Measurements from ENCODE around the gene CPAMD8. TPM values are rescaled to one million over a fixed set of nuclear protein-coding genes. Genes with fewer than 3 reads are reported as not detected.

Gene CPAMD8
- total RNA-seq, 1 donor from 2014 or later: 4.9 TPM

DNA sequence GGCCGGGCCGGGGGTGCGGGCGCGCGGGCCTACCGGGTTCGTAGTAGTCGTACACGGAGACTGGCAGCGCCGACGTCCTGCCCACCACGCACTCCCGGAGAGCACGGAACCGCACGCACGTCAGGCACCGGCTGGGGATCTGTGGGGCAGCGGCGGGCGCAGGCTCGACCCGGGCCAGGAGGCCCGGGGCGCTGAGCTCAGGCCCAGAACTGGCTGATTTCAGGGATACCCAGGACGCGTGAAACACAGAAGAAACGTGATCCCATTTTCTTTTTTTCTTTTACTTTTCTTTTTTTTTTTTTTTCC lies 128.8 kb downstream of the CPAMD8 start:
- H3K4me3 Mint-ChIP-seq (ENCODE audit: unreplicated experiment): peak overlapping the region; percentile 65
- TF ChIP-seq, protein P1, sequence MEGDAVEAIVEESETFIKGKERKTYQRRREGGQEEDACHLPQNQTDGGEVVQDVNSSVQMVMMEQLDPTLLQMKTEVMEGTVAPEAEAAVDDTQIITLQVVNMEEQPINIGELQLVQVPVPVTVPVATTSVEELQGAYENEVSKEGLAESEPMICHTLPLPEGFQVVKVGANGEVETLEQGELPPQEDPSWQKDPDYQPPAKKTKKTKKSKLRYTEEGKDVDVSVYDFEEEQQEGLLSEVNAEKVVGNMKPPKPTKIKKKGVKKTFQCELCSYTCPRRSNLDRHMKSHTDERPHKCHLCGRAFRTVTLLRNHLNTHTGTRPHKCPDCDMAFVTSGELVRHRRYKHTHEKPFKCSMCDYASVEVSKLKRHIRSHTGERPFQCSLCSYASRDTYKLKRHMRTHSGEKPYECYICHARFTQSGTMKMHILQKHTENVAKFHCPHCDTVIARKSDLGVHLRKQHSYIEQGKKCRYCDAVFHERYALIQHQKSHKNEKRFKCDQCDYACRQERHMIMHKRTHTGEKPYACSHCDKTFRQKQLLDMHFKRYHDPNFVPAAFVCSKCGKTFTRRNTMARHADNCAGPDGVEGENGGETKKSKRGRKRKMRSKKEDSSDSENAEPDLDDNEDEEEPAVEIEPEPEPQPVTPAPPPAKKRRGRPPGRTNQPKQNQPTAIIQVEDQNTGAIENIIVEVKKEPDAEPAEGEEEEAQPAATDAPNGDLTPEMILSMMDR (IDR thresholded peaks at IDR 0.05): no peak
- H3K27ac Mint-ChIP-seq (ENCODE audit: unreplicated experiment): peak overlapping the region; percentile 17
- no peaks in the 10 kb centered on the region for H3K27me3 Mint-ChIP-seq (ENCODE audit: low read depth)
- H3K36me3 Mint-ChIP-seq (ENCODE audit: low read depth): no peaks in the 10 kb centered on the region
- H3K9me3 Mint-ChIP-seq (ENCODE audit: low read depth): no peaks in the 10 kb centered on the region
- H3K4me1 Mint-ChIP-seq (ENCODE audit: low read depth): peaks cover 7% of the 10 kb centered on the region
- no peak for DNase-seq (ENCODE audit: low spot score)

DNA sequence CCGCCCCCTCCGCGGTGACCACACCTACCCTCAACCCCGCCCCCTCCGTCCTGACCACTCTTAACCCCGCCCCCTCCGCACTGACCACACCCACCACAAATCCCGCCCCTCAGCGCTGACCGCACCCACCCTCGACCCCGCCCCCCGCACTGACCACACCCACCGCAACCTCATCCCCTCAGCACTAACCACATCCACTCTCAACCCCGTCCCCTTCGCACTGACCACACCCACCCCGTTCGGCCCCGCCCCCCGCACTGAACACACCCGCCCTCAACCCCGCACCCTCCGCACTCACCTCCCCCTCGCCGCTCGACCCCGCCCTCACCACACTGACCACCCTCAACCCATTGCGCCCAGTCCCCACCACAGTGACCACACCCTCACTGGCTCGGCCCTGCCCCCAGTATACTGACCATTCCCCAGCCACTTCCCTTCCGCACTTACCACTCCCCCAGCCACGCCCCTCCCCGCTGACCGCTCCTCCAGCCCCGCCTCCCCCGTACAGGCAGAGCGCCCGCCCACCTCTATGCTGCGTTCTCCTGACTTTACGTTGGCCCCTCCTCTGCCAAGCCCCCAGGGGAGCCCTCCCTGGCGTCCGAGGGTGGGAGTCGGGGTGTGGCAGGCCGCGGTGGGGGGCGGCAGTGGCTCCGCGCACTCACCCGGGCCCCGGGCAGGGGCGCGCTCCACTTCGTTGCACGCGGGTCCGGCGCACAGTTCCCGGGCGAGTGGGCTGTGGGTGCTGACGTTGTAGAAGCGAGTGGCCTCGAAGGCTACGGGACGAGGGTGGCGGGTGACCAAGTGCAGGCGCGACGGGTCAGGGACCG lies 129.4 kb downstream of the CPAMD8 start:
- TF ChIP-seq, protein P1 (IDR thresholded peaks at IDR 0.05): no peak
- peak overlapping the region; percentile 49 for H3K27ac Mint-ChIP-seq (ENCODE audit: unreplicated experiment)
- no peaks in the 10 kb centered on the region for H3K9me3 Mint-ChIP-seq (ENCODE audit: low read depth)
- no peaks in the 10 kb centered on the region for H3K36me3 Mint-ChIP-seq (ENCODE audit: low read depth)
- no peaks in the 10 kb centered on the region for H3K27me3 Mint-ChIP-seq (ENCODE audit: low read depth)
- peaks cover 7% of the 10 kb centered on the region for H3K4me1 Mint-ChIP-seq (ENCODE audit: low read depth)
- no peak for DNase-seq (ENCODE audit: low spot score)
- H3K4me3 Mint-ChIP-seq (ENCODE audit: unreplicated experiment): peak overlapping the region; percentile 65

DNA sequence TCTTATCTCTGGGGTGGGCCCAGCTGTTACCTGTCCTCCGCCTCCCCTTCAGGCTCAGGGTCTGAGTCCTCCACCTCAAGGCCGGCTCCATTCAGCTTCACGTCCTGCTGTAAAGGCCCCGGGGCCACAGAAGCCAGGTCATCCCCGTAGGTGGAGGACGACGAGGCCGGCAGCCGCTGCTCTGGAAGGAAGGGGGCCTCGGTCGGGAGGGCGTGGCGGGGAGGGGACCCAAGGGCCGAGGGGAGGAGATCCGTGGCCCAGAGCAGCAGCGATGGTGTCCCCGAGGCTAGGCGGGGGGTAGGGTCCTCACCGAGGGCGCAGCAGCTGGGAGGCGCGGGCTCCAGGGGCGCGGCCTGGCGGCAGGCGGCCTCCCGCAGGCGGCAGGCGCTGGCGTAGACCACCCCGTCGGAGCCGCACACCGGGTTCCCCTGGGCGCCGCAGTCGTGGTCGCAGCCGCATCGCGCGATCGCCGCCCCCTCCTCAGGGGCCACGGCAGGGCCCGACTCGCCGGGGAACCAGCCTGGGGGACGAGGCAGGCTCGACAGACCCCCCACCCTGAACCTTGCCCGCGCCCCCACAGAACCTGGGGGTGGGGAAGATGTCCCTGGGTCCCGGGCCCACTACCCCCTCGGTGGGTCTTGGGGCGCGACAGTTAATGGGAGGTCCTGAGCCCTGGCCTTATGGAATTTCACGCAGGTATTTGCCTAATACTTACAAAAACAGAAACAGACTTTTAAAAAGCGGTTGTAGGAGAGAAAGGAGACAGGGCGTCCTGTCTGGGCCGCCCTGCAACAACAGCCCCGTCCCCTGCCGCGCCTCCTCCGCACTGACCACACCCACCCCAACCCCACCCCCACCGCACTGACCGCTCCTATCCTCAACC lies 130.2 kb downstream of the CPAMD8 start:
- Mint-ChIP-seq H3K4me3 (ENCODE audit: unreplicated experiment) (peak overlapping the region; percentile 72), H3K4me1 (ENCODE audit: low read depth) (peaks cover 7% of the 10 kb centered on the region), H3K27ac (ENCODE audit: unreplicated experiment) (no peak overlapping the region)

DNA sequence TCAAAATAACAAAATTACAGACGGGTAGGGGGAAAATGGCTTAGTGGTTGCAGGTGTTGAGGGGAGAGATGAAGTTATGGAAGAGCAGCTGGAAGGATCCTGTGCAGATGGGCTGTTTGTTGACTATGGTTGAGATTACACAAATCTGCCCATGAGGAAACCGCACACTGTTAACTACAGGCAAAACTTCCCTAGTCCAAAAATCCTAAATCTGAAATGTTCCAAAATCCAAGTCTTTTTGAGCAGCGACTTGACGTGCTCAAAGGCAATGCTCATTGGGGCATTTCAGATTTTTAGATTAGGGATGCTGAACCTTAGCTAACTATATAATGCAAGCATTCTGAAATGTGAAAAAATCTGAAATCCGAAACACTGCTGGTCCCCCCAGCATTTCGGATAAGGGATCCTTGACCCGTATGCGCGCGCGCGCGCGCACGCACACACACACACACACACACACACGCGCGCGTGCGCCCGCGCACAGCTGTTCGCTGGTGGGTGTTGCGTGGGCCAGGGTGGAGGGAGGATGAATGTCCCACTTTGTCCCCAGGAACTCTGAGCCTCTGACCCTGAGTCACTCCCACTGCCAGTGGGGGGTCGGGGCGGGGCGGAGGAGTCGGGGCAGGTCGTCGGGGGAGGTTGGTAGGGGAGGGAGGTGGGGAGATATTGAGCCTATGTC lies 131.0 kb downstream of the CPAMD8 start:
- H3K27ac Mint-ChIP-seq (ENCODE audit: unreplicated experiment): no peak overlapping the region
- peak overlapping the region; percentile 56 for H3K4me3 Mint-ChIP-seq (ENCODE audit: unreplicated experiment)
- H3K27me3 Mint-ChIP-seq (ENCODE audit: low read depth): no peaks in the 10 kb centered on the region
- no peaks in the 10 kb centered on the region for H3K36me3 Mint-ChIP-seq (ENCODE audit: low read depth)
- H3K9me3 Mint-ChIP-seq (ENCODE audit: low read depth): no peaks in the 10 kb centered on the region
- TF ChIP-seq, protein P1 (IDR thresholded peaks at IDR 0.05): no peak
- no peak for DNase-seq (ENCODE audit: low spot score)
- H3K4me1 Mint-ChIP-seq (ENCODE audit: low read depth): peaks cover 7% of the 10 kb centered on the region

More for the DNA sequence above, 130.2 kb downstream of the CPAMD8 start:
- H3K9me3 Mint-ChIP-seq (ENCODE audit: low read depth): no peaks in the 10 kb centered on the region
- TF ChIP-seq, protein P1 (IDR thresholded peaks at IDR 0.05): no peak
- DNase-seq (ENCODE audit: low spot score): no peak
- no peaks in the 10 kb centered on the region for H3K27me3 Mint-ChIP-seq (ENCODE audit: low read depth)
- no peaks in the 10 kb centered on the region for H3K36me3 Mint-ChIP-seq (ENCODE audit: low read depth)

DNA sequence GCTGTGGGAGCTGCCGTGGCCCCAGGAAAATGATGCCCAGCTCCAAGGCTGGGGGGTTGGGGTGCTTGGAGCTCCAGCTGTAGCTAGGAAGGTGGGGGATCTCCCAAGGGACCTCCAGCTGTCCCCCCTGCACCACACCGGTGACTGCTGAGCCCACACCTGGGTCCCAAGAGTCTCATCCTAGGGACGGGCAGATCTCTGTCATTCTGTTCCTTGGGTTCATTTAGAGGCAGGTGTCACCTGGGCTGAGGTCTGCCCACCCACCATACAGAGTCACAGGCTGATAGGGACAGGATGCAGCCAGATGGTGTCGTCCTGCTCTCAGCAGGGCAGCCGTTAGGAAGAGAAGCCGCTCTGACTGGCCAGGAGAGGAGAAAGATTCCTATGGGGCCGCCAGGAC lies 132.5 kb downstream of the CPAMD8 start:
- H3K36me3 Mint-ChIP-seq (ENCODE audit: low read depth): no peaks in the 10 kb centered on the region
- DNase-seq (ENCODE audit: low spot score): no peak

More for the DNA sequence above, 132.5 kb downstream of the CPAMD8 start:
- no peak overlapping the region for H3K4me3 Mint-ChIP-seq (ENCODE audit: unreplicated experiment)
- H3K27me3 Mint-ChIP-seq (ENCODE audit: low read depth): no peaks in the 10 kb centered on the region
- H3K9me3 Mint-ChIP-seq (ENCODE audit: low read depth): no peaks in the 10 kb centered on the region
- no peak overlapping the region for H3K27ac Mint-ChIP-seq (ENCODE audit: unreplicated experiment)
- TF ChIP-seq, protein P1 (IDR thresholded peaks at IDR 0.05): no peak
- peaks cover 3% of the 10 kb centered on the region for H3K4me1 Mint-ChIP-seq (ENCODE audit: low read depth)

Data from chondrocyte (in vitro differentiated cells).